ENCODE data around the gene POU2F1.

POU2F1 gene

GRCh38 chr1:167476061-167476460, 255.4 kb downstream of the POU2F1 start:
- DNase-seq = no peak

Data from NCI-H1694 (cell line).